ENCODE measurements around the gene SUPT3H. TPM values are rescaled to one million over a fixed set of nuclear protein-coding genes. Genes with fewer than 3 reads are reported as not detected.

SUPT3H gene
- total RNA-seq: 1 to 10 TPM; 5.3 to 9.6 TPM

DNA sequence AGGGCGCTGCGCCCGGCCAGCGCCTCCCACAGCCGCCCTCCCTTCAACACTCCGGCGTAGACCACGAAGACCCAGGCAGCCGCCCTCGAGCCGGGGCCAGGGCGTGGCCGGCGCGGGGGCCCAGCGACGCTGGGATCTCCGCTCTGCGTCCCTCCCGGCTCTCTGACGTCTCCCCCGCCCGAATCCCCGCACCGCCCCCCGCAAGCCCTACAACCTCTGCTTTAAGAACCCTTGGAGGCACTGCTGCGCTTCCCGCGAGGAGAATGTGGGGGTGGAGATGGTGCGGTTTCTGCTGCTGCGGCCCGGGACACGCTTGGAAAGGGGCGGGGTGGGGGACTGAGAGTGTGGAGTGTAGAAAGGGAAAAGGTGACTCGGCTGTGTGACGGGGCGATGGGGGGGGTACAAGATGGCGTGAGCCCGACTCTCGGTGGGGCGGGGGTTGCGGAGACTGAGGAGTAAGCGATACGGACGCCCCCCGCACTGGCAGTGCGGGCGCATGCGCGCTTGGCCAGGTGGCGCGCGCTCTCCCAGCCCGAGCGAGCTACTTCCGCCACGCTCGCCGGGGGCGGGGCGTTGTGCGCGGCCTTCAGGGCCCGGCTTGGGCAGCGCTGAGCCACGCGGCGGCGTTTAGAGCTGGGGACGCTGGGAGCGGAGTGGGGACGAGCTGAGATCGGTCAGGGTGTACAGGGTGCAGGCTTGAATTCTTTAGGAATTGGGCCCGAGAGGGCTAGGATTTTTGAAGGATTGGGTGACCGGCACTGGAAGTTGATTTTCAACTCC, at the start of gene SUPT3H:
SUPT3H (minus strand) TSS at position 381 of the 780 bp plus-strand sequence.
- Mint-ChIP-seq H3K27me3 (no peaks in the 10 kb centered on the region), H3K36me3 (no peaks in the 10 kb centered on the region), H3K27ac (peak within 1 kb of the TSS; percentile 99), H3K4me1 (ENCODE audit: low read depth in 2 of 2) (peaks cover 20 to 21% of the 10 kb centered on the region in 2 donors), H3K4me3 (peak within 1 kb of the TSS; percentile 100), H3K9me3 (no peaks in the 10 kb centered on the region)
- DNase-seq (ENCODE audit: low spot score) (peak; percentile 94), ATAC-seq (peak; percentile 93 to 95)

- Mint-ChIP-seq H3K4me3 (peak overlapping the region; percentile 84), H3K27me3 (peaks cover 4 to 13% of the 10 kb centered on the region in 2 donors), H3K36me3 (no peaks in the 10 kb centered on the region), H3K9me3 (no peaks in the 10 kb centered on the region), H3K4me1 (ENCODE audit: low read depth in 2 of 2) (peaks cover 21 to 45% of the 10 kb centered on the region in 2 donors), H3K27ac (peak overlapping the region in 1 of 2 donors; percentile 95)
- ATAC-seq: no peak
- DNase-seq (ENCODE audit: low spot score): no peak
Observed at GRCh38 chr6:45426251-45426650, 48.5 kb upstream of the SUPT3H start.

- DNase-seq (ENCODE audit: low spot score): no peak
- ATAC-seq: no peak
- Mint-ChIP-seq H3K9me3 (no peaks in the 10 kb centered on the region), H3K27ac (peak overlapping the region; percentile 14 to 95), H3K4me3 (peak overlapping the region; percentile 84), H3K36me3 (no peaks in the 10 kb centered on the region), H3K4me1 (ENCODE audit: low read depth in 2 of 2) (peaks cover 22 to 48% of the 10 kb centered on the region in 2 donors), H3K27me3 (peaks cover 13% of the 10 kb centered on the region in 2 donors)
Observed at GRCh38 chr6:45424451-45424861, 46.7 kb upstream of the SUPT3H start.

GRCh38 chr6:45423824-45424450, 46.2 kb upstream of the SUPT3H start:
- H3K27ac Mint-ChIP-seq: peak overlapping the region in 1 of 2 donors; percentile 95
- DNase-seq (ENCODE audit: low spot score) (no peak), ATAC-seq (peak in 1 of 2 donors; percentile 3)
- peak overlapping the region; percentile 84 for H3K4me3 Mint-ChIP-seq
- peaks cover 13 to 17% of the 10 kb centered on the region in 2 donors for H3K27me3 Mint-ChIP-seq
- H3K9me3 Mint-ChIP-seq: no peaks in the 10 kb centered on the region
- H3K36me3 Mint-ChIP-seq: no peaks in the 10 kb centered on the region
- H3K4me1 Mint-ChIP-seq (ENCODE audit: low read depth in 2 of 2): peaks cover 25 to 48% of the 10 kb centered on the region in 2 donors

DNA sequence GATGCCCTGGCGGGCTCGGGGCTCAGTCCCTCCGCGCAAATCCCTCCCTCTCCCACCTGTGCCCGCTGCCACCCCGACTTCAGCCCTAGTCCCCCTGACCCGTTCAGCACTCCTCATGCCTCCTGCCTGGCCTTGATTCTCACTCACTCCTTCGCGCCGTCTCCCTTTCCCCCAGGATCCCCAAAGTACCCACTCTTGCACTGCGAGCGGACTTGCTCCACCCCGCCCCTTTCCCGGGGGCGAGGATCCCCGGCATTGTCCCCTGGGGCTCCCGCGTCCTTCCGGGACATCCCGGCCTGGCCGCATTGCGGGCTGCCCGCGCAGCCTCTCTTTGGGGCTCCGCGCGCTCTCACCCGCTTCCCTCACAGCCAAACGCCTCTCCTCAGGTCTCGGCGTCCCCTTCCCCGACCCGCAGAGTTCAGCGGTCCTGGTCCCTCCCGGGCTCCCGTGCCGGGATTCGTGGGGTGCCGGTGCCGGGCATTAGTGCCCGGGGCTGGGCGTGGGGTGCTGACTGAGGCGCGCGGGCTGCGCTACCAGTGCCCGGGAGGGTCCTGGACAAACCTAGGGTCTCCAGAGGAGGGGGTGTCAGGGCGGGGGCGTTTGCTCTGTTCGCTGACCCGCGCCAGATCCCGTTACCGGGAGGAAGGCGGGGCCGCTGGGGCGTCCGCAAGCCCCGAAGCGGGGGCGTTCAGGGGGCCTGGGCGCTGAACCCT, 45.5 kb upstream of the SUPT3H start:
- Mint-ChIP-seq H3K27me3 (peaks cover 13 to 19% of the 10 kb centered on the region in 2 donors), H3K4me1 (ENCODE audit: low read depth in 2 of 2) (peaks cover 25 to 41% of the 10 kb centered on the region in 2 donors), H3K36me3 (no peaks in the 10 kb centered on the region), H3K9me3 (no peaks in the 10 kb centered on the region), H3K27ac (peak overlapping the region; percentile 86 to 95), H3K4me3 (peak overlapping the region; percentile 98)
- ATAC-seq (peak; percentile 34 to 54), DNase-seq (ENCODE audit: low spot score) (no peak)

DNA sequence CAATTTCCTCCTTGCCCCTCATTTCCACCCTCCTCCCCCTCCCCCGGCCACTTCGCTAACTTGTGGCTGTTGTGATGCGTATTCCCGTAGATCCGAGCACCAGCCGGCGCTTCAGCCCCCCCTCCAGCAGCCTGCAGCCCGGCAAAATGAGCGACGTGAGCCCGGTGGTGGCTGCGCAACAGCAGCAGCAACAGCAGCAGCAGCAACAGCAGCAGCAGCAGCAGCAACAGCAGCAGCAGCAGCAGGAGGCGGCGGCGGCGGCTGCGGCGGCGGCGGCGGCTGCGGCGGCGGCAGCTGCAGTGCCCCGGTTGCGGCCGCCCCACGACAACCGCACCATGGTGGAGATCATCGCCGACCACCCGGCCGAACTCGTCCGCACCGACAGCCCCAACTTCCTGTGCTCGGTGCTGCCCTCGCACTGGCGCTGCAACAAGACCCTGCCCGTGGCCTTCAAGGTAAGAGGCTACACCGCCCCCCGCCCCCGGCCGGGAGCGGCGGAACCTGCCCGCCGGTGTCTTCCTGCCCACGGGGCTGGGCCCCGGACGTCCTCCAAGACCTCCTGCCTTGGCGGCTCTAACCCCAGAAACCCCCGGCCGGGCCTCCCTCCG, 44.9 kb upstream of the SUPT3H start:
- Mint-ChIP-seq H3K4me3 (peak overlapping the region; percentile 98), H3K27me3 (peaks cover 13 to 18% of the 10 kb centered on the region in 2 donors), H3K4me1 (ENCODE audit: low read depth in 2 of 2) (peaks cover 25 to 35% of the 10 kb centered on the region in 2 donors), H3K27ac (peak overlapping the region; percentile 86 to 95), H3K9me3 (no peaks in the 10 kb centered on the region), H3K36me3 (no peaks in the 10 kb centered on the region)
- ATAC-seq: peak; percentile 55 to 68
- peak; percentile 64 for DNase-seq (ENCODE audit: low spot score)

- peak overlapping the region; percentile 98 for H3K4me3 Mint-ChIP-seq
- peak; percentile 65 for DNase-seq (ENCODE audit: low spot score)
- H3K27ac Mint-ChIP-seq: peak overlapping the region; percentile 86 to 95
- H3K9me3 Mint-ChIP-seq: no peaks in the 10 kb centered on the region
- H3K36me3 Mint-ChIP-seq: no peaks in the 10 kb centered on the region
- peak; percentile 57 to 69 for ATAC-seq
- H3K4me1 Mint-ChIP-seq (ENCODE audit: low read depth in 2 of 2): peaks cover 25 to 35% of the 10 kb centered on the region in 2 donors
- H3K27me3 Mint-ChIP-seq: peaks cover 13 to 18% of the 10 kb centered on the region in 2 donors
Observed at GRCh38 chr6:45421709-45422502, 44.2 kb upstream of the SUPT3H start.

DNA sequence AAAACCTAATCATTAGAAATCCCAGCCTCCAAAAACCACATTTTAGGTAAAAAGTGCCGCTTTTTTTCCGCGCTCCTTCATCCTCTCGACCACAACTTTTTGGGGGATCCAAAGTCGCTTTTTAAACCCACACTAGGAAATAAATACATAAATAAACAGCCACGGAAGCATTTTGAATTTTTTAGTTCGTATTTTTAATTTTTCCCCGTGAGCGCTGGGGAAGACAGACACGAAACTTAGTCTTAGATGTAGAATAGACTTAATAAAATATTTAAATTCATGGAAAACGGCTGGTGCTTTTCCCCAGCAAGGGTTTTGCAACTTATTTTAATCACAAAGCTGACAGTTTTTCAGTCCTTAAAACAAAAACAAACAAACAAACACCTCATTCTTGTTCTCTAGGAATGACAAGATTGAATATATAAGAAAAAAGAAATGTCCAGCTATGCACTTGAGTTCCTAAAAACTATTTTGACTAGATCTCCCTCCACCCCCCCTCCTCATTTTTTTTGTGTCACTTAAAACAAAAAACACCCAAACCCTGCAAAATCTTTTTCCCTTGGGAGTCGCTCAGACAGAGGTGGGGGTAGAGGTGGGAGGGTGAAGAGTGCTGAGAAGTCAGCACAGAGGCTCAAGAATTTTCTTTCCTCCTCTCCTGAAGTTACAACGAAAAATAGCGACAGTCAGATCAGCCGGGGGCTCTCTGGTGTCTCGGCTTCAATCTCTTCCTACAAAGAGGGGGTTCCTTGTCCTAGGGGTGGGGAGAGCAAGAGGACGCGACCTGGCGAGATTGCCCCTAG, 43.4 kb upstream of the SUPT3H start:
- Mint-ChIP-seq H3K4me1 (ENCODE audit: low read depth in 2 of 2) (peaks cover 25 to 35% of the 10 kb centered on the region in 2 donors), H3K36me3 (no peaks in the 10 kb centered on the region), H3K4me3 (peak overlapping the region; percentile 98), H3K27ac (peak overlapping the region; percentile 86 to 95), H3K27me3 (peaks cover 13 to 20% of the 10 kb centered on the region in 2 donors), H3K9me3 (no peaks in the 10 kb centered on the region)
- no peak for ATAC-seq
- DNase-seq (ENCODE audit: low spot score): no peak

DNA sequence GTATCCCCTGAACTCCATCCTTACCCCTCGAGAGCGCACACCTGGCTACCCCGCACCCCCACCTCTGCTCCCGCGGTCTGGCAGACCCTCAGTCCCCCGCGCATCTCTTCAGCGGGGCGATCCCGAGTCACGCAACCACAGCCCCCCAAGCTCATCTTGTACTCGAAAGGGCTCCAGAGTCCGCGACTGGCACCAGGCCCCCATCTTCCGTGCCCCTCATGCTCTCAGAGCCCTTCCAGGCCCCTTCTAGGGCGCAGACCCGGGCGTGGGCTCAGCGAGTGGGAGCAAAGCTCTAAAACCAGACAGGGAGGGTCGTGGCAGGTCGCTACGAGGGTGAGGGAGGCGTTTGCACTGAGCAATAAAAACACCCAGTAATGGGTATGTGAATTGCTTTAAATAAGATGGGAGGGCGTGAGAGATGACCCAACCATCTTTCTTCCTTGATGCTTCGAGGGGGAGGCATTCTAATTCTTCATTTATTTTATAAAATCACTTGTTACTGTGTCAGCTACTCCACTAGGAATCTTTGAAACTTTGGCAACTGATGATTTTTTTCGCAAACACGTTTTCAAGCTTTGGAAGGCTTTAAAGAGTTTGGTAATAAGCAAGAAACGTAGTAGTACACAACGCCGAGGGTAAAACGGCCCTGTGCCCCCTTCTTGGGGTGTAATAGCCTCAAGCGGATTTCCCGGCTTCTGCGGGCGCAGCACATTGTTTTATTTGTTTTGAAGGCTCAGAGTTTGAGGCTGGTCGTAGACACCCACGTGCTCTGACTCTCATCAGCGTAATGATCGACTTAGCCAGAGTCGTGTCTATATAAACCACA, 42.6 kb upstream of the SUPT3H start:
- Mint-ChIP-seq H3K36me3 (no peaks in the 10 kb centered on the region), H3K4me1 (ENCODE audit: low read depth in 2 of 2) (peaks cover 25 to 39% of the 10 kb centered on the region in 2 donors), H3K9me3 (no peaks in the 10 kb centered on the region), H3K4me3 (peak overlapping the region; percentile 98), H3K27ac (peak overlapping the region; percentile 86 to 95), H3K27me3 (peaks cover 19 to 25% of the 10 kb centered on the region in 2 donors)
- no peak for ATAC-seq
- no peak for DNase-seq (ENCODE audit: low spot score)

DNA sequence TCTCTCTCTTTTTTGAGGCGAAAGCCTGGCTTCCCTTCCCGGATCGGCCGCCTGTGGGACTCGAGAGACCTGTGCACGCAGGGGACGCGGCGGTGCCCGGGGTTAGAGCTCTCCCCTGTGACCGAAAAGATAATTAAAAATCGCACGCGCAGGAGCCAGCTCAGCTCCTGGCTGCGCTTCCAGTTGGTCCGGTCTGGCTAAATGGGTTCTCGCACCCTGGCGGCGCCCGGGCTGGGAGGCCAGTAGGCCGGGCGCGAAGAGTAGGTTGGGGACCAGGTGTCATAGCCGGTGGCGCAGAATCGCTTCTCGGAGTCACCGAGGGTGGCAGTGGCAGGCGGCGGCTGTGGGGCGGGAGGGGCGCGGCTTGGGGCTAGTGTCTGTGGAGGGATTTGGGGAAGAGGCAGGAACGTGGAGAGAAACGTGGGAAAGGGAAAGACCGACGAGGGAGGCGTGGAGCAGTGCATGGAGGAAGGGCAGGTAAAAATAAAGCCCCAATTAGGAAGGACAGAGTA, 41.9 kb upstream of the SUPT3H start:
- peak overlapping the region in 1 of 2 donors; percentile 95 for H3K27ac Mint-ChIP-seq

GRCh38 chr6:45417436-45417835, 39.7 kb upstream of the SUPT3H start:
- H3K4me3 Mint-ChIP-seq: no peak overlapping the region
- H3K9me3 Mint-ChIP-seq: no peaks in the 10 kb centered on the region
- H3K4me1 Mint-ChIP-seq (ENCODE audit: low read depth in 2 of 2): peaks cover 19 to 28% of the 10 kb centered on the region in 2 donors
- peaks cover 21 to 27% of the 10 kb centered on the region in 2 donors for H3K27me3 Mint-ChIP-seq
- no peak for DNase-seq (ENCODE audit: low spot score)
- ATAC-seq: no peak
- no peak overlapping the region for H3K27ac Mint-ChIP-seq
- no peaks in the 10 kb centered on the region for H3K36me3 Mint-ChIP-seq

More for the DNA sequence above, 41.9 kb upstream of the SUPT3H start:
- Mint-ChIP-seq H3K4me1 (ENCODE audit: low read depth in 2 of 2) (peaks cover 25 to 34% of the 10 kb centered on the region in 2 donors), H3K4me3 (peak overlapping the region; percentile 98), H3K9me3 (no peaks in the 10 kb centered on the region), H3K27me3 (peaks cover 21 to 27% of the 10 kb centered on the region in 2 donors), H3K36me3 (no peaks in the 10 kb centered on the region)
- ATAC-seq (peak; percentile 14 to 33), DNase-seq (ENCODE audit: low spot score) (no peak)
